ENCODE data around the gene ILK.

DNA sequence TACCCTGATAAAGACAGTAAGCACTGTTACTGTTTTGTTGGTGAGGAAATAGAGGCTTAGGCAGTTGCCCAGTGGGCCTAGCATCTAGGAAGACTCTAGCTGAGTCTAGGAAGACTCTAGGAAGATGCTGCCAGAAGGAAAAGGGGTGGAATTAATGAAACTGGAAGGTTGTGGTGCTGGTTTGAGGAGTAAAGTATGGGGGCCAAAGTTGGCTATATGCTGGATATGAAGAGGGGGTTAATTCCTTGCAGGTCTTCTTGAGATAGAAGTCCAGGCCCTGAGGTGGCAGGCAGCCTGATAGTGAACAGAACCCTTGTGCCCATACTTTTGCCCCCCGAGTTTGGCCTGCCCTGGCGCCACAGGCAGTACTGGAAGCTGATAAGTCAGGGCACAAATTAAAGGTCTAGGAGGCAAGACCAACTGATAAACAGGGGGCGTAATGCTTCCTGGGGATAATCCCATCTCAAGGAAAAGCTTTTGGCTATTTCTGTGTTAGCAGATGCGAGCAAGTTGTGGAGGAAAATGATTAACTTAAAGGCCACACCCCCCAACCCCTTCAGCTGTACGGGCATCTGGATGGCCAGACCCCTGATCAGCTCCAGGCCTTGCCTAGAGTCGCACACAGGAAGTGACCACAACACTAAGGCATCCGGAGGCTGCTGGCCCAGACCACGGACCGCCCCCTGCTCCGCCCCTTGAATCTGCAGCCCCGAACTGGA is 3.1 kb downstream of the ILK start:
- TF ChIP-seq, protein P1, sequence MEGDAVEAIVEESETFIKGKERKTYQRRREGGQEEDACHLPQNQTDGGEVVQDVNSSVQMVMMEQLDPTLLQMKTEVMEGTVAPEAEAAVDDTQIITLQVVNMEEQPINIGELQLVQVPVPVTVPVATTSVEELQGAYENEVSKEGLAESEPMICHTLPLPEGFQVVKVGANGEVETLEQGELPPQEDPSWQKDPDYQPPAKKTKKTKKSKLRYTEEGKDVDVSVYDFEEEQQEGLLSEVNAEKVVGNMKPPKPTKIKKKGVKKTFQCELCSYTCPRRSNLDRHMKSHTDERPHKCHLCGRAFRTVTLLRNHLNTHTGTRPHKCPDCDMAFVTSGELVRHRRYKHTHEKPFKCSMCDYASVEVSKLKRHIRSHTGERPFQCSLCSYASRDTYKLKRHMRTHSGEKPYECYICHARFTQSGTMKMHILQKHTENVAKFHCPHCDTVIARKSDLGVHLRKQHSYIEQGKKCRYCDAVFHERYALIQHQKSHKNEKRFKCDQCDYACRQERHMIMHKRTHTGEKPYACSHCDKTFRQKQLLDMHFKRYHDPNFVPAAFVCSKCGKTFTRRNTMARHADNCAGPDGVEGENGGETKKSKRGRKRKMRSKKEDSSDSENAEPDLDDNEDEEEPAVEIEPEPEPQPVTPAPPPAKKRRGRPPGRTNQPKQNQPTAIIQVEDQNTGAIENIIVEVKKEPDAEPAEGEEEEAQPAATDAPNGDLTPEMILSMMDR (IDR thresholded peaks at IDR 0.05), result no peak
- no peak for TF ChIP-seq POLR2A (IDR thresholded peaks at IDR 0.05)

Data from Peyer's patch (tissue), 4 donors.